Measurements from ENCODE around the gene RAB5B.

DNA sequence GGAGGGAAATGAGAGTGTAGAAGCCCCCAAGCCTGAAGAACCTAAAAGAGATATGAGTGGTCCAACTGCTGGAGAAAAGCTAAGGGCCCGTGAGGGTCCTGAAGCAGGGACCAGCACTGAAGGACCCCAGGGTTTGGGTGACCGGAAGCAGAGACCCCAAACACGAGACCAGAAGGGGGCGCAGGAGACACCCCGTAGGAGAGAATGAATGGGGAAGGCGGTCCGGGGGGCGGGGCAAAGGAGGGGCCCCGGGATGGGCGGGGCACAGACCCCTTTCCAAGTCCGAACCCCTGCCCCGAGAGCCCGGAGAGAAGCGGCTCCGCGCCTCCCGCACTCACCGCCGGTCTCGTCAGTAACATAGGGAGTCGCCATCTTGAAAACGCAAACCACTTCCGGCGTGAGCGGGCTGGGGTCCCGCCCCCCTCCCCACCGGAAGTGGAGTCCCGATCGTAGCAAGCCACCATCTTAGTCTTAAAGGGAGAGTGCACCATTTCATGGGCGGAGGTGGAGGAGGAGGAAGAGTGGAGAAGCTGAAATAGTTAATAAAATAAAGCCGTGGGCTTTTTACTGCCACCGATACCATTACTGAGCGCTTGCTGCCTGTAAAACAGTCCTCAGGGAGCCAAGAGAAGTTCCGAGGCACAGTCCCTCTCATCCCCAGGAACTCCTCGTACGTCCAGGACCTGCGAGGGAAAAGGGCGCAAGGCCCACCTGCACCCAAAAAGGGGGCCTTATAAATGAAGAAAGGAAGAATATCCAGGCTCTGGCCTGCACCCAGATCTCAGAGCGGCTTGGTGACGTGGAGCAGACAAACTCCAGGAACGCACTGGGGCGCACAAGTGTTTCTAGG is 46.9 kb upstream of the RAB5B start:
- TF ChIP-seq, protein P1, sequence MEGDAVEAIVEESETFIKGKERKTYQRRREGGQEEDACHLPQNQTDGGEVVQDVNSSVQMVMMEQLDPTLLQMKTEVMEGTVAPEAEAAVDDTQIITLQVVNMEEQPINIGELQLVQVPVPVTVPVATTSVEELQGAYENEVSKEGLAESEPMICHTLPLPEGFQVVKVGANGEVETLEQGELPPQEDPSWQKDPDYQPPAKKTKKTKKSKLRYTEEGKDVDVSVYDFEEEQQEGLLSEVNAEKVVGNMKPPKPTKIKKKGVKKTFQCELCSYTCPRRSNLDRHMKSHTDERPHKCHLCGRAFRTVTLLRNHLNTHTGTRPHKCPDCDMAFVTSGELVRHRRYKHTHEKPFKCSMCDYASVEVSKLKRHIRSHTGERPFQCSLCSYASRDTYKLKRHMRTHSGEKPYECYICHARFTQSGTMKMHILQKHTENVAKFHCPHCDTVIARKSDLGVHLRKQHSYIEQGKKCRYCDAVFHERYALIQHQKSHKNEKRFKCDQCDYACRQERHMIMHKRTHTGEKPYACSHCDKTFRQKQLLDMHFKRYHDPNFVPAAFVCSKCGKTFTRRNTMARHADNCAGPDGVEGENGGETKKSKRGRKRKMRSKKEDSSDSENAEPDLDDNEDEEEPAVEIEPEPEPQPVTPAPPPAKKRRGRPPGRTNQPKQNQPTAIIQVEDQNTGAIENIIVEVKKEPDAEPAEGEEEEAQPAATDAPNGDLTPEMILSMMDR (conservative IDR thresholded peaks at IDR 0.05 in 1 of 2, IDR thresholded peaks at IDR 0.05 in 1 of 2; ENCODE audit: low read depth in 1 of 2, low read length in 2 of 2): peak; percentile 68 to 79
- no peak for TF ChIP-seq EZH2 (IDR thresholded peaks at IDR 0.05; ENCODE audit: low read length, missing control alignments)

All from fibroblast of lung (primary cell).